Adipose tissue (tissue), 3 donors: ENCODE measurements around the gene SLC38A8. TPM values are rescaled to one million over a fixed set of nuclear protein-coding genes. Genes with fewer than 3 reads are reported as not detected.

ENCODE experiments used
- H3K27ac ChIP-seq: one replicate; pipeline ENCODE4 v1.5.1; 2013; ENCODE audit warnings: low read depth, low read length
- WGBS, 3 donors: extraction: QIAGEN DNeasy Blood & Tissue Kit; methylation state at CpG; one replicate each; pipeline ENCODE4 v1.1.7; 2013; 5-methylcytosine and 5-hydroxymethylcytosine counted together
- polyA plus RNA-seq, 3 donors: library from polyadenylated mRNA; stranded (reverse); fragments of 200-250 nt; gene quantifications; one replicate each; pipeline ENCODE4 v1.2.3, GENCODE V29; 2013
- donor health status: healthy with polysubstance abuse.
- donor health status: Bipolar disorder and iron deficiency.
- donor health status: healthy.

SLC38A8 gene
- polyA plus RNA-seq, 3 donors, result 0.37 to 1.2 TPM; not detected in 1

DNA sequence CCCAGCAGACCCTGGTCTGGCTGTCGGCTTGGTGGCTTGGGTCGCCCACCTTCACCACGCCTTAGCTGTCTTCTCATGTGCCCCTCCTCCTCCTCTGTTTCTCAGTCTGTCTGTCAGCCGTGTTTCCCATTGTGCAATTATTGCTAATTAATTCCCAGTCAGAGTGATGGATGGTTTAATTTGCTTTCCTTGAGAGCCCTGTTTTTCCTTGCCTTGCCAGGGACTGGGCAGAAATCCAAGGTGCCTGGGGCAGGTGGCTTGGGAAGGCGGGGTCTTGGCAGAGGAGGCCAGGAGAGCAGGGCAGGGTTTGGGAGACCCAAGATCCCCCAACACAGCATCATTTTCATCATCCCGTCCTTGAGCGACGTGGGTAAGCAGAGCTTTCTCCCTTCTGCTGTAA is 53.3 kb downstream of the SLC38A8 start:
- WGBS, 3 donors, result 30 to 80% (median 72%) methylated on average over 8 of the region's 8 CpGs
- no peak overlapping the region for H3K27ac ChIP-seq

DNA sequence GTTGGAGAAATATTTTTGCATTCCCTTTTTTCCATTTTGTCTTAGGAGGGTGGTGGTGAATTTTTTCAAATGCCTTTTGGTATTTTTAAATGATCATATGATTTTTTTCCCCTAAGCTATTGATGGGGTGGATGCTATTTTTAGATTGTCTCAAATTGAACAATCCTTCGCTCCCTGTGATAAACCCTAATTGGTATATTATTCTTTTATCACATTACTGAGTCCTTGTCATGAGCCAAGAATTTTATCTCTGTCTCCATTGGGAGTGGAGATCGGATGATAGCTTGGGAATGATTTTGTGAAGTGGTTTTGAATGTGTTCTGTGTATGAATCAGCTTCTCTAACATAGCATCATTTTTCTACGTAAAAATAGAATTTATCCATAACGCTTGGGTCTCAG is 59.1 kb downstream of the SLC38A8 start:
- no peak overlapping the region for H3K27ac ChIP-seq
- WGBS, 3 donors, result 47 to 71% (median 62%) methylated on average over 4 of the region's 4 CpGs

DNA sequence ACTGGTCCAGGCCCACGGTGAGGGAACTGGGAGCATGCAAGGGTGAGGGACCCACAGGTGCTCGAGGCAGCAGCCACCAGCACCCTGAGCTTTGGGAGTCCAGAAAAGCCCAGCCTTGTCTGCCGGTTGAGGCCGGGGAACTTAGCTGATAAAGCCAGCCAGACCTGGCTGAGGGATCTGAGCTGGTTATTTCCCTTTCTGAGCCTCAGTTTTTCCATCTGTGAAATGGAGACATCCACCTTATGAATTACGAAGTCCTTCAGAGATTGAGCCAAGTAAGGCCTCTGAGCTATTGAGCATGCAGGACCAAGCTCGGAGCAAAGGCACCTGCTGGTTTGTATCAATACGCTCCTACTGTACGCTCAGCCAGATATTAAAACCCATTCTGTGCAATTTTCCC is 60.8 kb downstream of the SLC38A8 start:
- WGBS, 3 donors, result 94 to 95% (median 95%) methylated on average over 8 of the region's 8 CpGs
- no peak overlapping the region for H3K27ac ChIP-seq

DNA sequence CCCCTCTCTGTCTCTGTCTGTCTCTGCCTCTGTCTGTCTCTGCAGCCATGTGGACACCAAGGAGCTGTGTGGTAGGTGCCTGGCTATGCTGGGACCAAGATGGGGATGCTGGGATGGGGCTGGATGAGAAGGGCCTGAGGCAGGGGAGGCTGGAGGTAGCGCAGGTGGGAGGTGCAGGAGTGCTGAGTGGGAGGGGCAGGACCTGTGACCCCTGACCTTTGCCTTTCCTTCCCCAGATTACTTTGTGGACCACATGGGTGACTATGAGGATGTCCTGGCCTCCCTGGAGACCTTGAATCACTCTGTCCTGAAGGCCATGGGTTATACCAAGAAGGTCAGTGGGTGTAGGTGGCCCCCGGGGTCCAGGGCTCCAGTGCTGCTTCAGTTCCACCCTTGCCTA is 61.8 kb downstream of the SLC38A8 start:
- WGBS, 3 donors, result 89 to 93% (median 91%) methylated on average over 2 of the region's 2 CpGs
- no peak overlapping the region for H3K27ac ChIP-seq

DNA sequence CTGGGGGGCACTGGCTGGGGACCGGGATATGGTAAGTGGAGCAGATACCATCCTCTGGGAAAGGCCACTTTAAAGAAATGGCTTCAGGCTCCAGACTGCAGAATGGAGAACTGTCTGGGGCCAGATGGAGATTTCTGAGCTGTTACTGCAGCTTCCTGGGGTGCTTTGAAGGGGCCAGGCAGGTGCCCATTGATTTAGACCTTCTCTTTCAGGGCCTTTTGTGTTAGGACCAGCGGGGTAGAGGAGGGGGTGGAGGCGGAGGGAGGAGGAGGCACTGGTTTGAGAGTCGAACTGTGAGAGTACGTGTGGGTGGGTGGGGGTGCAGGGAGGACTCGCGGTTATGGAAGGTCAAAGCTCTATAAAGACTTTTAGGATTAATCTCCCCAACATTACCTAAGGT is 63.2 kb downstream of the SLC38A8 start:
- H3K27ac ChIP-seq, result no peak overlapping the region
- 91 to 97% (median 93%) methylated on average over 7 of the region's 7 CpGs for WGBS, 3 donors

DNA sequence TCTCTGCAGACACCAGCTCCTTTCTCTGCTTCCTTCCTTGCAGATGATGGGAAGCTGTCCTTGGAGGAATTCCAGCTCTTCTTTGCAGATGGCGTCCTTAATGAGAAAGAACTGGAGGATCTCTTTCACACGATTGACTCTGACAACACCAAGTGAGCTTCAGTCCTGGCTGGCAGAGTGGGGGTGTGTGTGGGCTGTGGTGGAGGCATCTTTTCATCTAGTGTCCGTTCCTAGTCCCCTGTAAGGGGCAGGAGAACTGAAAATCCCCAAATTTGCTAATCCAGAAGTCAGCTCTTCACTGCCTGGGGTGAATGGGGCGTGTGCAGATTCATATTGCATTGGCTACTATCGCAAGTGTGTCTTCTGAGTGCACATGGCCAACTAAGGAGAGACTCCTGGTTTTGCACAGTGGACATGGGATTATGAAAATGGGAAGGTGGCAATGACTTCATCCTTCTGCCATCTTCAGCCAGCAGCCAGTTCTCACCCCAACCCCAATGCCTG is 64.1 kb downstream of the SLC38A8 start:
- 80 to 86% (median 84%) methylated on average over 5 of the region's 5 CpGs for WGBS, 3 donors
- no peak overlapping the region for H3K27ac ChIP-seq

DNA sequence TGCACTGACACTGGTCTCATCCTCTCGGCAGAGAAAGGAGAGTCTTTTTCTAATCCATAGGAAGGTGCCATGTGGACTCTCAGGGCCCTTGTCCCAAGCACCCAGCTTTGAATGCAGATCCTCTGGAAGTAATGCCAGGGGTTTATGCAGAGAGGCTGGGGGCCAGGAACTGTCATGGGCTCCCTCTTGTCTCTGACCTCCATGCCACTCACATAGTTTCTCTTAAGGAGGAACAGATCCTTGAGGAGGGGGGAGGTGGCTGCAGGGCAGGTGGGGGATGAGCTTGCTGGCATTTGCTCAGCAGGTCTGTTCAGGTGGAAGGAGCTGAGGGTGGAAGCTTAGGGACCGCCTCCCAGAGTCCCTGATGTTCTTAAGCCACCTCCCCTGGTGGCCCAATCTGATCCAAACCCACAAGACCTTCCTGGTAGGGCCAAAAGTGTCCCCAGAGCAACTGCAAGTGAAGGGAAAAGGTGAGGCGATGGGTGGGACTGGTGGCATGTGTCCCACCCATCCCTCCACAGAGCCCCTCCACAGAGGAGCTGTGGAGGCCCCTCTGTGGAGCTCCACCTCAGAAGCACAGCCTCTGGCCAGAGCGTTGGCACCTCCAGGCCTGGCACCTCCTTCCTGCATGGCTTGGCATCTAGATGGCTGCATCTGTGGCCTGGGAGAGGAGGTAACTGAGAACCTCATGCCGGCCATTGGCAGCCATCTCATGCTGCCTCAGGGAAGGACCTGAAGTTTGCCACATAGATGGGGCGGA is 65.4 kb downstream of the SLC38A8 start:
- WGBS, 3 donors, result 87 to 95% (median 91%) methylated on average over 6 of the region's 6 CpGs
- no peak overlapping the region for H3K27ac ChIP-seq

DNA sequence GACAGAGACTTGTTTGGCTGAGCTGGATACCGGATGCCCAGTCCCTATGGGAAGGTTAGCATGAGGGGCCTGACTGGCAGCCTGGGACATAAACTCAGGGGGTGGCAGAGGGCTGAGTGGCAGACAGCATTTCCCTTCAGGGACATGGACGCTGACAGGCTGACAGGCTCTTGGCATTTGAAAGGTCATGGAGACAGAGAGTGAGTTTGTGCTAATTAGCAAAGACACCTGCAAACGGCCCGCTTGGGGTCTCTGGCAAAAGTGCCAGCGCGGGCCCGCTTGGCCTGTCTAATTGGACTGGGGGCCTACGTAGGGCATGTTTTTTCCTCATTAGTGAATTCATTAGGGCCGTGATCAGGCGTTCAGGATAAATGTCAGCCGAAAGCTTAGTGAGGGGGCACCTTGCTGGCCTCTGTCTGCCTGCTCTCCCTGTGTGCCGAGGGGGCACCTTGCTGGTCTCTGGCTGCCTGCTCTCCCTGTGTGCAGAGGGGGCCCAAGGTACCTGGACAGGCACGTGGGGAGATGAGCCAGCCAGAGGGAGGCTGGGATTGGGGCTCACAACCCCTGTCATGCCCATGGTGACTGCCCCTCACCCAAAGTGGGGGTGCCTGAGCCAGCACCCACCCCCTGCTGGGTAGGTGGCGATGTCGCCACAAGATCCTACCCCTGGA is 66.9 kb downstream of the SLC38A8 start:
- 83 to 85% (median 85%) methylated on average over 15 of the region's 15 CpGs for WGBS, 3 donors
- no peak overlapping the region for H3K27ac ChIP-seq

DNA sequence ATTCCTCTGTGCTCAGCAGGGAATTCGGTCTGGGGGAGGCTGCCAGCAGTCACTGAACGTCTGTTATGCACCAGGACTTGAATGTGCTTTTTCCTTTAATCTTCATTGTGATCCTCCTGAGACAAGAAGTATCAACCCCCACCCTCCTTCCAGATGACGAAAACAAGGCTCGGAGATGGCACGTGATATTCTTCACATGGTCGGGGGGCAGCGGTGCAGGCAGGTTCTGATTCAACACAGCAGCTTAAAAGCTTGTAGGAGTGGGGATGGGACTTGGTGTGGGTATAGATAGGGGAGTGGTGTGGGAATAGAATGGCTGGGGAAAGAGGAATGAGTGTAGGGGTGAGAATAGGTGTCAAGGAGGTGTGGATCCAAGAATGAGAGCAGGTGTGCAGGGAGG is 68.1 kb downstream of the SLC38A8 start:
- H3K27ac ChIP-seq, result no peak overlapping the region
- 32 to 53% (median 42%) methylated on average over 7 of the region's 7 CpGs for WGBS, 3 donors

DNA sequence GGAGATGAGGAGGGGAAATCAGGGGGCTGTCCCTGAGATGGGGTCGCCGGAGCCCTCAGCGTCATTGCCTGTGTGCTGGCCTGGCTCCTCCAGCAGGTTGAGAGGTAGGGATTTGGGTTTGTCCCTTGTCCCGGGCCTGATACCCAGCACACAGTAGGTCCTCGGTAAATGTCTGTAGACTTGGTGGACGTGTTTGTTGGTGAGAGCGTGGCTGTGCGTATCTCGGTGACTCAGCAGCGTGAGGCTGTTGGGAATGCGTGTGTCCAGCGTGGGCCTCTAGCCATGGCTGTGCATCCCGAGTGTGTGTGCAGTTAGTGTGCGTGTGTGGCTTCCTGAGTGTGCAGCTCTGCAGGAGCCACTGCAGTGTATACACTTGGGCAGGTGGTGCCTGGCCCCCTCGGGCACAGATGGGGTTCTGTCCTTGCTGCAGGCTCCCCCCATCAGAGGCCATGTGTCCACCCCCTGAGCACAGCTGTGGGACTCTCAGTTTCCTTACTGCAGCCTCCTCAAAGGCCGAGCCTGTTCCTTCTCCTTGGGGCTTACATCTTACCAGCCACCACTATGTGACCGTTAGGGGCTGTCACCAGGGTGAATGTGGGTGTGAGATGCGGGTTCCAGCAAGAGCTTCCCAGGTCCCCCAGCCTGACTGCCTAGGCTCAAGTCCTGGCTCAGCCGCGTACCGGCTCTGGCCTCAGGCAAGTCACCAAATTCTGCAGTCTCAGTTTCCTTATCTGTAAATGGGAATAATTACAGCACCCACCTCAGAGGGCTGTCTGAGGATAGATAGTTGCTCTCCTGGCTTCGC is 68.8 kb downstream of the SLC38A8 start:
- WGBS, 3 donors, result 74 to 82% (median 79%) methylated on average over 22 of the region's 22 CpGs
- no peak overlapping the region for H3K27ac ChIP-seq

DNA sequence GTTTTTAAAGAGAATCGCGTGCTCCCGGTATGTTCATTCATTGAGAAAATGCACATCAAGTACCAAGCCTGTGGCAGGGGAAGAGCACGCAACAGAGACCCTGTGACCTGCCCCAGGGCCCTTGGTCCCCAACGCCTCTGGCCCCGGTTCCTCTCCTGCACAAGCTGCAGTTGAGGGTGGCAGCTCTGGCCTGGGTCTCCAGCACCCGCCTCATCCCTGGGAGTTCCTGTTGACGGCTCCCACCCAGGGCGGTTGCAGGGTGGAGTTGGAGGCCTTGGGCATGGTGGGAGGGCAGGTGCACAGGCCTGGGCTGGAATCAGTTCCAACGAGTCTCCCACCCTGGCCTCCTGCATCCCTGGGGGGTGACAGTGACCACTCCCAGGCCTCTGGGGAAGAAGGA is 69.5 kb downstream of the SLC38A8 start:
- H3K27ac ChIP-seq, result no peak overlapping the region
- 75 to 86% (median 86%) methylated on average over 8 to 10 of the region's 10 CpGs for WGBS, 3 donors

DNA sequence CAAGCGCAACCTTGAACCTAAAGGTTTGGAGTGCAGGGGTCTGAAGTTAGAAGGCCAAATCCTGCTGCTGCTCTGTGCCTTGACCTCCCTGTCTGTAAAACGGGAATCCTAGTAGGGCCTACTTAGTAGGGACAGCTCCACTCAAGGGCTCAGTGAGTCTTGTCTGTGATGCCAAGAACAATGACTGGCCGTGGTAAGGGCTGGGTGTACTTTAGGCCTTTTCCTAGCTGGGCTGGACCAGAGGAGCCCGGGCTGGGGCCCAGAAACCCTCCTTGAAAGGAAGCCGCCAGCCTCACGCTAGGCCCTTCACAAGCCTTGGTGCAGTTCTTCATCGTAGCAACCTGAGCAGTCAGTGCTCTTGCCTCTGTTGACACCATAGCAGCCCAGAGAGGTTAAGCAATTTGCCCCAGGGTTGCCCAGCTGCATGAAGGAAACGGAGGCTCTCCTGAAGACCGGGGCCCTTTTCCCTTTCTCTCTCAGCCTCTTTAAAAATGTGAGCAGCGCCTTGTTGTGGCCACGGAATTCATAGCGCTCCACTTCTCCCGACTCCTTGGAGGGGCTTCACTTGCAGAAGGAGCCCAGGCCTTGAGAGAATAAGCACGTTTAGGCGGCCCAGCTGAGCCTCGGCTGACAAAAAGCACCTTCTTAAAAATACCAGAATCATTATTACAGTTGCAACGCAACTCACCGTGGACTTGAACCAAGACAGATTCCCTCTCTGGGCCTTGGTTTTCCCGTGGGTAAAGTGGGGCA is 70.2 kb downstream of the SLC38A8 start:
- WGBS, 3 donors, result 85 to 86% (median 85%) methylated on average over 19 of the region's 19 CpGs
- no peak overlapping the region for H3K27ac ChIP-seq

DNA sequence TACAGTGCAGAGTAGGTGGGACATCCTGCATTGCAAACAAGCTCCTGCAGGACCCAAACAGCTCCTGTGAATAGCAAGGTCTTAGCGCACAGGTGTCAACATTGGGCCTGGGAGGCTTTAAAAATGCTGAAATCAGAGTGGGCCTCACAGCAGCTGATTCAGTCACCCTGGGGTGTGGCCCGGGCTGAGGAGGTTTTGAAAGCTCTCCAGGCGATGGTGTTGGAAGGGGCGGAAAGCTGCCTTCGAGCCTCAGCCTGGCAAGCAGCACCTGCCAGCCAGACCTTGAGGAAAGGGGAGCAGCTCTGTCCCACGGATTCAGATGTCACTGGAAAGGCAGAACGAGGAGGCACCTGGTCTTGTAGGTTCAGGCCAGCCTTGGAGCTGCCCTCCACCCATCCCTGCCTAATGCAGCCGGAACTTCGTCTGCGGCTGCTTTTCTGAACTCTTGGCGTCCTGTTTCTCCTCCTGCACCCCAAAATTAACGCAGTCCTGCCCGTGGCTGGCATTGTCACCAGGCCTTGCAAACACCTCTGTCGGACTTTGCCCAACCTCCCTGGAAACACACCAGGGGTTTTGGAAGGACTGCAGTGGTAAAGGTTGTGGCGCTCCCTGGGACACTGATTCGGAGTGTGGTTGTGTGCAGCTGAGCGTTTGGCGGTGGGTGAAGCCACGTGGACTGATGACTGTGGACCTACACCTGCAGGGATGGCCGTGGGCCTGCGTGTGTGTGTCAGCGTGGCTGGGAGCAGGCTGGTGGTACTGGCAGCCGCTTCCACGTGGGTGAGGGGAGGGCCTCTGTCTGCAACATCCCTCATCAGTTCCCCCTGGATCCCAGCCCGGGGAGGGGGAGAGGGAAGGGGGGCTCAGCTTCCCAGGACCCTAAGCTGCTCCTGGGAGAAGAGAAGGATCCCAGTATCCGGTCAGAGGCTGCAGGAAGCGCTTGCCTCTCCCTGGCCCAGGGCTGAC is 71.1 kb downstream of the SLC38A8 start:
- no peak overlapping the region for H3K27ac ChIP-seq
- WGBS, 3 donors, result 70 to 77% (median 74%) methylated on average over 27 of the region's 27 CpGs

DNA sequence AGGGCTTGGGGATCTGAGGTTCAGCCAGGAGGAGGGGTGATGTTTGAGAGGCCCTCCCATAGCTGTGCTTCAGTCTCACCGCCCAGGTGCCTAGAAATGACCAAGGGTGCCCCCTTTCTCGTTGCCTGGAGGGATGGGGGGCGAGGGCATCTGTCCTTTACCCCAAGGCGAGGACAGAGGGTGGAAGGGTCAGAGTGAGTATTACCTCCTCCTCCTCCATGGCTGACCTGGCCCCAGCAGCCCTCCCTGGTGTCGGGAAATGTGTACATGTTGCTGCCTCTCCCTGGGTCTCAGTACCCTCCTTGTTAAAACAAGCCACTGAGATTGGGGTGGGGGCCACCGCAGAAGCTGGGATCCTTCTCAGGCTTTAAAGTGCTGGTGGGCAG is 72.2 kb downstream of the SLC38A8 start:
- 79 to 82% (median 82%) methylated on average over 6 of the region's 6 CpGs for WGBS, 3 donors

DNA sequence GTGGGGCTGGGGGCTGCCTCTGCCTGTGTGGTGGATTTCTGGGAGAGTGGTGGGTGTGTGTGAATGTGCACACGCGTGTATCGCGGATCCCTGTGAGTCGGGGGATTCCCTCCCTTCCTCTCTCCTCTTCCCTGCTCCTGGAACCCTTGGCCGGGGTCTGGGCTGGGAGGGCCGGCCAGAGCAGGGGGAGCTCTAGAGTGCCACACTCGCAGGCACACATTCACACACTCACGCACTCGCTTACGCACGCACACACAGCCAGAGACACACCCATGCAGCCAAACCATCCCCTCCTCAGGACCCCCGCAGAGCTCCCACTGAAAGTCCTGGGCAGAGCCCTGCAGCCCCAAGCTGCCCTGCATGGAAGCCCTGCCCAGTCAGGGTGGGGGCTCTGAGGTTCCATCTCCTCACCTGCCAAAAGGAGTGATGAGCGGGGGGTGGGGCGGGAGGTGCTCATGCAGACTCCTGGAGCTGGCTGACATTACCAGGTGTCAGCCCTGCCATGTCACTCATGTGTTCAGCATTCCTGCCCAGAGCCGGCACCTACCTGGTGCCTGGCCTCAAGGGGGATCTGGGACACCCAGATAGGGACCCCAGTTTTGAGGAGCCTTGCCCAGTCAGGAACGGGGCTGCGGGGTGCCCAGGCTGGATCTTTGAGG is 72.7 kb downstream of the SLC38A8 start:
- WGBS, 3 donors, result 54 to 74% (median 55%) methylated on average over 16 to 18 of the region's 18 CpGs
- no peak overlapping the region for H3K27ac ChIP-seq

More for the DNA sequence above, 72.2 kb downstream of the SLC38A8 start:
- no peak overlapping the region for H3K27ac ChIP-seq

DNA sequence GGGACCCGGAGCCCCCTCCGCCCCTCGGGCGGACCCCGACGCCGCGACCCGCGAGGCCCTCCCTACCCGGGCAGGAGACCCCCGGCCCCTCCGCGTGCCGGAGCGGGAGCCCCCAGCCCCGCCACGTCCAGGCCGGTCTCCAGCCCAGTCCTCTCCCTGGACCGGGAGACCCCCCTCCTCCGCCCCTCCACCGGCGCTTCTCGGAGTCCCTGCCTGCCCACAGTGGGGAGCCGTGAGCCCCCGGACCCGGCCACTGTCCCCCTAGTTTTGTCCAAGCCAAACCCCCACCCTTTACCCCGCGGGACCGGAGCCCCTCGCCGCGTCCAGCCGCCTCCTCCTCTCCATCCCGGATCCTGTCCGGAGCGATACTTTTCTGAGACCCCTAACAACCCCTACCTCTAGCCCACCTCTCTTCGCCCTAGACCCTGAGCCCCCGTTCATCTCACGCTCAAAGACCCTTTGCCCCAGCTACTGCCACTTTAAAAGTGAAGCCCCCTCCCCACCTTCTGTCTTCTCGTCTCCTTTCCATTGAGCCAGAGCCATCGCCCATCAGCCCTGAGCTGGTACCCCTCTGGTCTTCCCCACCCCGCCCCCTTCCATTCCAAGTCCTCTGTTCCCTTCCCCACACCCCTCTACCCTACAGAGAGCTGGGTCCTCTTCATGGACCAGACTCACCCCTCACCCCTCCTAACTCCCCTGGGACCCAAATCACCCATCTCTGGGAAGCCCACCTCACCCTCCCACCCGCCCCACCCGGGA is 73.5 kb downstream of the SLC38A8 start:
- WGBS, 3 donors, result 9 to 13% (median 10%) methylated on average over 33 to 45 of the region's 45 CpGs
- no peak overlapping the region for H3K27ac ChIP-seq
